Measurements from ENCODE around the gene SLC22A23.

DNA sequence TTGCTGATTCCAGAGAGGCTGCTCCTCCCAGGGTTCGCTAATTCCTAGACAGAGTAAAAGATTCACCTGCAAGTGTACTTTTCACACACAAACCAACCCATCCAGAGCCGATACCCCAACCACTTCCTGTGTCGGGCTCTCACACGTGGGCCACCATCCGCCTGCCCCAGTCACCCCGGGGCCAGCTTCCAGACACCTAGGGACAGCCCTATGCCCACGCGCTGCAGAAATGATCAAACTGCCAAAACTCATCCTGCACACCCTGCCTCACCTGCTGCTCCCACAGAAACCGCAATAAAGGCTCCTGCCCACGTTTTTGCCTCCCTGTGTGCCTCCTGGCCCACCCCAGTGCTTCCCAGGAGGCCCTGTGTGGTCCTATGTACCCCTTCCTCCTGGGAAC lies 138.6 kb downstream of the SLC22A23 start:
- TF ChIP-seq, protein P1, sequence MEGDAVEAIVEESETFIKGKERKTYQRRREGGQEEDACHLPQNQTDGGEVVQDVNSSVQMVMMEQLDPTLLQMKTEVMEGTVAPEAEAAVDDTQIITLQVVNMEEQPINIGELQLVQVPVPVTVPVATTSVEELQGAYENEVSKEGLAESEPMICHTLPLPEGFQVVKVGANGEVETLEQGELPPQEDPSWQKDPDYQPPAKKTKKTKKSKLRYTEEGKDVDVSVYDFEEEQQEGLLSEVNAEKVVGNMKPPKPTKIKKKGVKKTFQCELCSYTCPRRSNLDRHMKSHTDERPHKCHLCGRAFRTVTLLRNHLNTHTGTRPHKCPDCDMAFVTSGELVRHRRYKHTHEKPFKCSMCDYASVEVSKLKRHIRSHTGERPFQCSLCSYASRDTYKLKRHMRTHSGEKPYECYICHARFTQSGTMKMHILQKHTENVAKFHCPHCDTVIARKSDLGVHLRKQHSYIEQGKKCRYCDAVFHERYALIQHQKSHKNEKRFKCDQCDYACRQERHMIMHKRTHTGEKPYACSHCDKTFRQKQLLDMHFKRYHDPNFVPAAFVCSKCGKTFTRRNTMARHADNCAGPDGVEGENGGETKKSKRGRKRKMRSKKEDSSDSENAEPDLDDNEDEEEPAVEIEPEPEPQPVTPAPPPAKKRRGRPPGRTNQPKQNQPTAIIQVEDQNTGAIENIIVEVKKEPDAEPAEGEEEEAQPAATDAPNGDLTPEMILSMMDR (IDR thresholded peaks at IDR 0.05; ENCODE audit: low read depth, low read length) = no peak
- no peak for TF ChIP-seq EZH2phosphoT487 (IDR thresholded peaks at IDR 0.05; ENCODE audit: low read depth)

Data from OCI-LY3 (cell line).